Right forelimb (tissue), 1 donor: ENCODE results near the gene TUBGCP2.
"Not testable (repeated sequence)": the region's sequence is repeated elsewhere in the genome, so short reads cannot be mapped to it uniquely, and the experiment has no call there.

Experiments used
- DNase-seq: peaks from one replicate; pipeline ENCODE4 v3.0.0-alpha.2; 2018

Gene TUBGCP2

DNA sequence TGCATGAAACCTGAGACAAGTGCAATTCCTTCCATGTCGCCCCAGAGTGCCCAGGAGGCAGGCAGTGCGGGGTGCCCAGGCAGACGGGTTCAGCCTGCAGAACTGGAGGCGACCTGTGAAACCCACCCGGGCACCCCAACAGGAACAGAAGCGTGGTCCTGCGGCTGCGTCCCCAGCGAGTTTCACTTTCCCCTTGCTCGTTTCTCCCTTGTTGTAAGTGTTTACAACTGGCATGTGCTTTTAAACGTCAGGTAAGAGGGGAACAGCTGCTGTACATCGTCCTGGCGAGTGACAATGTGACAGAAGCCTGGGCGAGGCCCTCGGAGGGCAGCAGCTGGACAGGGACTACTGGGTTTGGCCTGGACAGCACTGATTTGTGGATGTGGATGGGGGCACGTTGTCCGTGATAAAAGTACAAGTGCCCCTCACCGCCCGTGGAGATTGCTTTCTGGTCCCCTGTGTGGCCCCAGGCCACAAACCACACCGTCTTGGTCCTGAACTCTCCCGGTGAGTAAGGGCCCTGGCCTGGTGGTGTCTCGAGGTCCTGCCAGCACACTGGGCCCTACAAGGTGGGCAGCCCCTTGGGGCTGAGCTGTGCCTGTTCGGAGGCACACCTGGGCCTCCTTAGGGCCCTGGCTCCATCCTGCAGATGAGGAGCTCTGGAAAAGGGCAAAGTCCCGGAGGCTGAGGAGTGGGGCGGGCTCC lies 67.0 kb downstream of the TUBGCP2 start:
- DNase-seq: no peak

- no peak for DNase-seq
Observed at GRCh38 chr10:133239990-133240389, 68.7 kb downstream of the TUBGCP2 start.

DNA sequence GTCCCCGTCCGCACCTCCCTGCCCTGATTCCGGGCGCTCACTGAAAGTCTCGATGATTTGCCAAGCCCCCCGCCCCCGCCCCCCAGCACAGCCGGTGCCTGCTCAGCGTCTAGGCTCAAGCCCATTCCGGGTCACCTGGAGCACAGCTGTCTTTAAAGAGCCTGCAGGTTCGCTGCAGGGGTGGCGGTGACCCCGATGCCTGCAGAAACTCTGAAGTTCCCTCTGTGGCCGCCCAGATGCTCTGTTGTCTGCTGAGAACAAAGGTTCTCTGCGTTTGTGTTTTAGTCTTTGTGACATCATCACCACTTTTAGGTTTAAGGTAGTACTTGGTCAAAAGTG lies 70.2 kb downstream of the TUBGCP2 start:
- no peak for DNase-seq

DNA sequence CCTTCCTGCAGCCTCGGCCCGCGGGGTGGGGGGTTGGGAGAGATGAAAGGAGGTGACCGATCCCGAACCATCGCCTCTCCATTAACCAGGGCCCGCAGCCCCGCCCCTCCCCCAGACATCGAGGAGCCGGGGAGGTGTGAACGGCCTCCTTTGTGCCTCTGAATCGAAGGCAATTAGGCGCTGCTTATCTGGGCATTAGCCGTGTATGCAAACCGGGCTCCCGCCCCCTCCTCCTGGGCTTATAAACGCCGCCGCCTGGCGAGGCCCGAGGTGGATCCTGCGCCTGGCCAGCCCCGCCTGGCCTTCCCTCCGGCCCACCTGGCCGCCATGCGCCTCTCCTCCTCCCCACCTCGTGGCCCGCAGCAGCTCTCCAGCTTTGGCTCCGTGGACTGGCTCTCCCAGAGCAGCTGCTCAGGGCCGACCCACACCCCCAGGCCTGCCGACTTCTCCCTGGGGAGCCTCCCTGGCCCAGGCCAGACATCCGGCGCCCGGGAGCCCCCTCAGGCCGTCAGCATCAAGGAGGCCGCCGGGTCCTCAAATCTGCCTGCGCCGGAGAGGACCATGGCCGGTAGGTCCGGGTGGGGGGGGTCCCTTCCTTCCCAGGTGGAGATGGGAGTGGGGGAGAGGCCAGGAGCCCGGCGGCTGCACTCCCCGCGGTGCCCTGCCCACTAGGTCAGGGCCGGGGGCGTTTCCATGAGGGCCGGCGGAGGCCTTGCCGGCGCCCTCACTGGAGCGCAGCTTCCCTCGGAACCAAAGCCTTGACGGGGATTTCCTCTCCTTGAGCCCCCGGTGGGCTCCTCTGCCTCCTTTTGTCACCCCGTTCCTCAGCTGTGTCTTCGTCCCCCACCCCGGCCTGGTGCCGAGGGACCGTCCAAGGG lies 70.8 kb downstream of the TUBGCP2 start, which contains the start of gene VENTX:
Gene VENTX (plus strand): TSS at position 268 of the 878 bp plus-strand sequence. CDS start 60 bp downstream, at position 328.
- DNase-seq: no peak

DNA sequence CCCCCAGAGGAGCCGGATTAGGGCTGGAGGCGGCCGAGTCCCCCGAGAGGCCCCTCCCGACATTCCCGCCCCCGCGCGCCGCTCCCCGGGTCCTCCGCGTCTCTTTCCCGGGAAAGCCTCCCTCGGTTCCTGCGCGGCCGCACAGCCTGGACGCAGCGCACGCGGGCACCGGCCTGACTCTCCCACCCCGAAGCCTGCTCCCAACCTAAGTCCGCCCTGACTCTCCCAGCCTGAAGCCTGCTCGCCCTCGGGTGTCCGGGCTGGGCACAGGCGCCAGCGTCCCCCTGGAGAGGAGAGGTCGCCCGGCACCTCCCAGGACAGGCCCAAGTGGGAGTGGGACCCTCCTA lies 71.5 kb downstream of the TUBGCP2 start:
- DNase-seq: no peak

DNA sequence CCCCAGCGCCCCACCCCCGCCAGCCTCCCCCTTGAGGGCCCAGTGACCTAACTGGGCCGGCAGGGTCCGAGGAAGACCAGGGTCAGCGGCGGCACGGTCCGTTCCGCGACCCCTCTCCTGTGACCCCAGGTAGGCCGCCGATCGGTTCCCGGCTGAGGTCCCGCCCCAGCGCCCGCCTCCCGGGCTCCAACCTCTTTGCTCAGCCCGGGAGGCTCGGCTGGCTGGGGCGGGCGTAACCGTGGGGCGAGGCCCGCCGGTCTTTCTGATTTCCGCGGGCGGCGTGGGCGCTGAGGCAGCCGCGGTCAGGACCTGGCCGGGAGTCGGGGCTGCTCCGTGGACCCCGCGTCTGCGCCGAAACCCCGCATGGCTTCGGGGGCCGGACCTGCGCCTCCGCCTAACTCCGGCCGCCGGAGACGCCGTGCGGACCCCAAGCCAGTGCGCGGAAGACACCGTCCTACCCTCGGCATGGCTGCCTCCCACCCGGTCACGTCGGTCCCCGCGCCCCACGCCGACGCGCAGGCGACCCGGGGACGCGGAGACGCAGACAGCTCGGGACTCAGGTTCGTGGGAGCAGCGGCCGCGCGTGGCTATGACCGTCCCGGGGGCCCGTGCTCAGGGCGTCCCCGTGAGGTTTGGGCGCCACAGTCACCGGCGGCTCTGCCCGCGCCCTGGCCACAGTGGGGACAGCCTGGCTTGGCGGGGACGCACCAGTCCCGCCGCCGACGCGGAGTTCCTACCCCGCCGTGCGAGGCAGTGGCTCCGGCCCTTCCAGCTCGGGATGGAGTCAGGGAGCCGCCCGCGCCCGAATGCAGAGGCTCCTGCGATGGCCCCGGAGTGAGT lies 72.1 kb downstream of the TUBGCP2 start:
- no peak for DNase-seq

GRCh38 chr10:133235932-133236331 lies 72.7 kb downstream of the TUBGCP2 start:
- DNase-seq: no peak

GRCh38 chr10:133235265-133235855 lies 73.3 kb downstream of the TUBGCP2 start:
- DNase-seq: no peak

DNA sequence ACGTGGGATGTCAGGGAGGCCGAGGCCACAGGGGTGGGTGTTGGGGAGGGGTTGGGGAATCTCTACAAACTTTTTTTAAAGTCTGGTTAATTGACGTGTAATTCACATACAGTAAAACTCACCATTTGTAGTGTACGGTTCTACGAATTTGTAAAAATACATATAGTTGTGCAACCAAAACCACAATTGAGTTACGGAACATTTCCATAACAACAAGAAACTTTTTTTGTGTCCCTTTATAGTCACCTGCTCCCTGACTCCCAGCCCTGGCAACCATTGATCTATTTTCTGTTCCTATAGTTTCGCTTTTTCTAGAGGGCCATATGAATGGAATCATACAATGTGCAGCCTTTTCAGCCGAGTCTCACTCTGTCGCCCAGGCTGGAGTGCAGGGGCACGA lies 73.9 kb downstream of the TUBGCP2 start:
- DNase-seq: not testable (repeated sequence)

DNA sequence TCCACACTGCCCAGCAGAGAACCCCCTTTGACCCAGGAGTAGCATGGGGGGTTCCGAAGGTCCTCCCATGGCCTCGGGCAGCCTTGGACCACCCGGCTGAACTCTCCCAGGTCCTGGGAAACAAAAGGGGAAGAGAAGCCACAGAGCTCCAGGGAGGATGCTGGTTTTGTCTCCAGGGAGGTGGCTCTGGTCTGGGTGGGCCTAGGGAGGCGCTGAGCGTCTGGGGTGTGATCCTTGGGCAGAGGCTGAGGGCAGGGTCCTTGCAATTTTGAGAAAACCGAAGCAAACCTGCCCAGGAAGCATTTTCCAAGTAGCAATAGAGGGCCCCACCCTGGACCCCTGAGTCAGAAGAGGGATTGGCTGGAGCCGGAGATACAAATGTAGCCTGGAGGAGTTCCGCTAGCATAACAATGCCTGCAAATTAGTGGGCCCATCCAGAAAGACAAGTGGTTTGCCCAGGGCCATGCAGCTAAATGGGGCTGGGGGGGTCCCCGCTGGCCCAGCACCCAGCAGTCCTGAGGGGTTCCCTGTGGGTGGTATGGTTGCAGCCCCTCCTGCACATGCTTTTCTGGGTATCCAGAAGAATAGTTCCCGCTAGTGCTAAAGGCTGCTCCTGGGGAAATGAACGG lies 76.6 kb downstream of the TUBGCP2 start:
- DNase-seq: no peak

DNA sequence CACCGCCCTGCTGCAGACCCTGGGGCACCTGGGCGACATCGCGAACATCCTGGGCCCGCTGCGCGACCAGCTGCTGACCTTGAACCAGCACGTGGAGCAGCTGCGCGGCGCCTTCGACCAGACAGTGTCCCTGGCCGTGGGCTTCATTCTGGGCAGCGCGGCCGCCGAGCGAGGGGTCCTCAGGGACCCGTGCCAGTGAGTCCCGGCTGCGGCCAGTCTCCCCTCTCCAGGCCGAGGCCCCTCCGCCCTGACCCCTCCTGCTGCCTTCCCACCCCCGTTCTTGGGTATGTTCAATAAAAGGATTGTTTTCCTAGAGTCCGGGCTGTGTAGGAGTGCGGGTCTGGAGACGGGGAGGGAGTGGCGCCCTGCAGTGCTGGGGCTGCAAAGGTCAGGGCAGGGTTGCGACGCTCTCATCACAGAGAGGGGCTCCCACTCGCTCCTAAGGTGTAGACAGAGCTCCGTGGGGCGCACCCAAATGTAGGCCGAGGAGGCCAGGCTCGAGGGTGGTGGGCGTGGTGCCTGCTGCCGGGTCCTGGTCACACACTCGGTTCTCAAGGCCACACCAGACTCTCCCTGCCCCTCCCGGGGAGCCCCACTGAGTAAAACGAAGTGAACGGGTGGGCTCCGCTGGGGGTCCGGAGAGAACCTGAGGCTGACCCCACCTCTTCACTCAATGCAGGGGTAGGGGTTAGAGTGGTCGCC lies 77.3 kb downstream of the TUBGCP2 start:
- no peak for DNase-seq

- no peak for DNase-seq
Observed at GRCh38 chr10:133230387-133231195, 78.1 kb downstream of the TUBGCP2 start.

DNA sequence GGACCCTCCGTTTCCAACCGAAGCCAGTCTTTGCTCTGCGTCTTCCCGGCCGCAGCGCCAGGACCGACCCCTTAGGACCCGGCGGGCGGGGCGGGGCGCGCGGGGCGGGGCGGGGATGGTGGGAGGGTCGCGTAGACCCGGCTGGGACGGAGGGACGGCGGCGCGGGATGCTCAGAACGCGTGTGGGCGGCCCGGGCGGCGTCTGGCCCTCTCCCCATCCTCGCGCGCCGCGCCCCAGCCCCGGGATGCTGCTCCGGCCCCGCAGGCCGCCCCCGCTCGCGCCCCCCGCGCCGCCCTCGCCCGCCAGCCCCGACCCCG lies 78.7 kb downstream of the TUBGCP2 start, which contains the start of gene UTF1:
Gene UTF1 (plus strand): TSS at position 174 of the 318 bp plus-strand sequence. CDS start 72 bp downstream, at position 246.
- DNase-seq: no peak

GRCh38 chr10:133229265-133230043 lies 79.2 kb downstream of the TUBGCP2 start:
- no peak for DNase-seq
